ENCODE data around the gene CPEB4.

Gene CPEB4

DNA sequence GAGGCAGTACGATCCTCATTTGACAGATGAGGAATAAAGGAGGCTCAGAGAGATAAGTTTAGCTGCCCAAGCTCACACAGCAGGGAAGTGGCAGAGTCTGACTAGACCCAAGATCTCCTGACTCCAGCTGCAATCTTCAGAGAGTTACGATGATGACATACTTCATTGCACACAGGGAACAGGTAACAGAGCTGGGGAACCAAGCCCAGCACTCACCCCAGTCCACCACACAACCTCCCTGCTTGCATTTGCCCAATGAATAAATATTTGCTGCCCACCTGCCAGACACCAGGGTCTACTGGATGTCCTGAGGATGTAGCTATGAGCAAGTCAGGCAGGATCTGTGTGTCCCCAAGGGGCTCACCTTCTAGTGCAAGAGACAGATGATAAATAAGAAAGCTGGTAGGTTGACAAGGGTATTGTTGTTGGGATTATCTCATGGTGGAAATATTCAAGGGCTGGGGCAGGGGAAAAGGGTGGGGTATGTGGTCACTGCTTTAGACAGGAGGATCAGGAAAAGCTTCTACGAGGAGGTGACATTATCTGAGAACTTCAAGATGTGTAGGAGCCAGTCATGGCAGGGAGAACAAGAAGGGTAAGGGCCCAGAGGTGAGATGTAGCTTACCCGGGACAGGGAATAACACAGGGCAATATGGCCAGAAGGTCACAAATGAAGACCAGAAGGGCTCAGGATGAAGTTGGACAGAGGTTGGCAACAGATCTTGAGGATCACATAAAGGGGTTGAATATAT is 28.6 kb upstream of the CPEB4 start:
- DNase-seq = no peak

DNA sequence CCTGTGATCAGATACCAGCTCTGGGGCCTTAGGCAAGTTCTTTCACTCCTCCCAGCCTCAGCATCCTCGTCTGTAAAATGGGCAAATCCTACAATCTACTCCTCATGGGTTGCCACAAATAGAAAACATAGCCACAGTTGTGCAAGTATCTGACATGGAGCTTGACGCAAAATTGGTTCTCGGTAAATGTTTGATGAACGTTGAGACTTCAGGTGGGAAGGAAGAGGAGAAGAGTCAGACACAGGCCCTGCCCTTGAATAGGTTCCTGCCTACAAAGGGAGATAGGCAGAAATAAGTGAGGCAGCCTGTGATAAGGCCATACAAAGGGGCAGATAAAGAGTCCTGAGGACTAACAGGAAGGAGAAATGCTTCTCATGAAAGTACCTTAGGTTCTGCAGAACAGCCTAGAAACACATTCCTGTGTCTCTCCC is 26.1 kb upstream of the CPEB4 start:
- no peak for DNase-seq

DNA sequence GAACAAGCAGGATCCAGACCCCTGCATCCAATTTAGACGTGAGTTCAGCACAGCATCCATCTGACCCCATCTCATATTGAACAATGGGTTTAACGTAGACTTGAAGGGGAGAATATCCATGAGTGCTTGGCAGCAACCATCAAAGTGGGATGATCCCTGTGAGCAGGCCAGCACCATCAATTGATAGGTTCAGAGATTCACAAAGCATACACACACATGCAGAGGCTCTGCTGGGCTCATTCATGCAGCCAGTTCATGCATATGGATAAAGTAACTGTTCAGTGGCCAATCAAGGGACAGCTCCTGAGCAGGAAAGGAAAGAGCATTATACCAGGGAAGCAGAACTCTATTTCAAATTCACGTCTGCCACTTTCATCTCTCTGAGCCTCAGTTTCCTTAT is 24.8 kb upstream of the CPEB4 start:
- DNase-seq = no peak

DNA sequence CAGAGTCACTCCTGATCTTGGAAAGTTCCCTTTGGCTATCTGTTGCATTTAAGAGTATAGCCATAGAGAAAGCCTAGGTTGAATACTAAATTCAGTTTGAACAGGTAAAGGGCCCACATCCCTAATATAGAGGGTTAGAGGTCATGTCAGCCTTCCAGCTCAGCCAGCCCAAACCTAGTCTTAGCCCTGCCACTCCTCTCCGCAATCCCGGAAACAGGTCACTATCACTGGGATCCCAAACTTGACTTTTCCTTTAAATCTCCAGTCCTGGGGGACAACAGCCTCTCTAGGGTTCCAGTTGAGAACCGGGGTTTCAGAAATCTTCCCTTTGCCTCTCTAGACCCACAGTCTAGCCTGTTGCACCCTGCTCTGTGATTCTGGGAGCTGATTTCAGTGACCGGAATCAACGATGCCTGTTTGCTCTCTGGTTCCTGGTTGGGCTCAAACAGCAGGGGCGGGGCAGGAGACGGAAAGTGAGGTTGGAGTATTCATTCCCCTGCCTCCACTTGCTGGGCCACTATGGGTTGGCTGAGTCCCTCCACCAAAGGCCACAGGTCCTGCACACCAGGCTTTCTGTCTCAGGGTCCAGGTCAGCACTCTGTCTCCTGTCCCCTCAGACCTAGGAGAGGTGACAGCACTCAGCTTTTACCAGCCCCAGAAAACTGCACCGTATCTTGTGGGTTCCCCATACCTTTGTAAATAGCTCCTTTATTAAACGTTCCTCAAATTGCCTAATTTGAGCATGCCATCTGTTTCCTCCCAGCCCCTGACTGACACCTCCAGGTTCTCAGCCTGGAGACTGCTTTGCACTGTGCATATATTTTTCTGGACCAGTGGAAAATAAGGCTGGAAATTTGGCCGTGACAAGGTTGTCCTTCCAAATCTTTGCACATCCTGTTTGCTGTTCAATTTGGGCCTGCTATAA is 23.8 kb upstream of the CPEB4 start:
- no peak for DNase-seq

DNA sequence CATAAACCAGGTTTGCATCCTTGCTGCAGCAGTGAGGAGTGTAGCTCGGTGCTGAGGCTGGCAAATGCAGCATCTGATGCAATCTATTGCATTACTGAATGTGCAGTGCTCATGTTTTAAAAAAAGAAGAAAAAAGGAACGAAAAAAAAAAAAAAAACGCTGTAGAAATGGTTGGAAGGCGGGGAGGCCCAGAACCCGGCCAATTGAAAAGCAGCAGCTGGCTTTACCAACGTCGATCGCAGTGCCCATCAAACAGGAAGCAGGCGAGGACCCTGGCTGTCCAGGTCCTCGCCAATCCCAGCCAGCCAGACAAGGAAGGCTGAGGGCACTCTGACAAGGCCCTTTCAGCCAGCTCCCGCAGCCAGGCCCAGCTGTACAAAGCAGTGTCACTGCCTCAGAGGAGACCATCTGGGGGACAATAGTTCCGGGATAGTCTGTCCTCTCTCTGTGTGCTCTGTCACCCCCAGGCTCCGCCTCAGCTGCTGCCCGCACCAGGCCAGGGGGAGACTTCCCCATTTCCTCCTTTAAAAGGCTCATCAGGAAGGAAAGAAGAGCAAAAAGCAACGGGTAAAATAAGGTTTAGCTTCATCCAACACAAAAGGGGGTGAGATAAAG is 21.8 kb upstream of the CPEB4 start:
- DNase-seq = peak; percentile 73

DNA sequence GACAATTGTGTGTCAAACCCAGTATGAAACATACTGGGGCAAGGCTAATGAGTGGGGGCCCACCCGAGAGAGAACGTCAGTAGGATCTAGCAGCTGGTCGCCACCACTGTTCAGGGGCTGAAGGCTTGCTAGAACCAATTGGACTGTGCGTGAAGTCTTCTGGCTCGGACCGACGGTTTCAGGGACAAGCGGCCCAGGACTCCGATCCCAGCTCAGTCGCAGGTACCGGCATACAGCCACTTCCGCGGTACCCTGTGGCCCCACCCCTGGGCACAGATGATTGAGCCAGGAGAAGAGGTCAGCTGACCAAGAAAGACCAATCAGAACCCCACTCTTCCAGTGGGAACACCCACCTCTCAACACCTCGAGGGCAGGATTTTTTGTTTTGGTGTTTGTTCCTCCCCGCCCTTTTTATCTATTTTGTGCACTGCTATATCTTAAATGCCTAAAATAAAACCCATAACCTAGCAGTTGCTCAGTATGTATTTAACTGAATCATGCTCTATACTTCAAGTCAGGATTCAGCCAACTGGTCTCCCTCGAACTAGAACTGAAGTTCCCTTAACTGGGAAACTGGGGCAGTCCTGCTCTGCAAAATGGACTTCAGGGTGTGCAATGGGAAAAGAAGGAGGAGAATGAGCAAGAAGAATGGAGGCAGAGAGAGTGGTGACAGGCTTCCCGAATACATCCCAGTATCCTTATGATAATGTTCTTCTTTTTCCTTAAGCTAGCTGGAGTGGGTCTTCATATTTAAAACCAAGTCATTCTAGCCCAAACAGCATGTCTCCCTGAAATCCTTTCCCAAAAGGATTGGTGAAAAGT is 21.1 kb upstream of the CPEB4 start:
- DNase-seq = no peak

- DNase-seq = peak; percentile 62
Measured at GRCh38 chr5:173868096-173868880, 19.9 kb upstream of the CPEB4 start.

- no peak for DNase-seq
Measured at GRCh38 chr5:173869316-173869715, 18.8 kb upstream of the CPEB4 start.

GRCh38 chr5:173872957-173873305 is 15.2 kb upstream of the CPEB4 start:
- DNase-seq = no peak

GRCh38 chr5:173873306-173873922 is 14.7 kb upstream of the CPEB4 start:
- peak; percentile 46 for DNase-seq

DNA sequence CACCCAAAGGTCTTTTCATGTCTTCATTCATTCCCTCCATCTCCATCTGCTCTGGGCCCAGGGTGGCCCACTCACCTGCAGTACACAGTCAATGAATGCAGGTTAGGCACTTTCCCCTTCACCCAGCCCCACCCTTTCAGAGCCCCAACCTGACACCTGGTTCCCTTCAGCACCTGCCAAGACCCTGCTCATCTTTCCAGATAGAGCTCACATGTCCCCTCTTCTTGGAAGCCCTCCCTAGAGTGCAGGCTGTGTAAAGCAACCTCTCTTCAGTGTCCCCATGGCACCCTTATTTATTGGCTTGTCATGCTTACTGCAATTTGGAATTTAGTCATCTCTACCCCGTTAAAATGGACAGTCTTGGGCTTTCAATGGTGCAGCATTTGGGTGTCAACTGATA is 13.0 kb upstream of the CPEB4 start:
- no peak for DNase-seq

DNA sequence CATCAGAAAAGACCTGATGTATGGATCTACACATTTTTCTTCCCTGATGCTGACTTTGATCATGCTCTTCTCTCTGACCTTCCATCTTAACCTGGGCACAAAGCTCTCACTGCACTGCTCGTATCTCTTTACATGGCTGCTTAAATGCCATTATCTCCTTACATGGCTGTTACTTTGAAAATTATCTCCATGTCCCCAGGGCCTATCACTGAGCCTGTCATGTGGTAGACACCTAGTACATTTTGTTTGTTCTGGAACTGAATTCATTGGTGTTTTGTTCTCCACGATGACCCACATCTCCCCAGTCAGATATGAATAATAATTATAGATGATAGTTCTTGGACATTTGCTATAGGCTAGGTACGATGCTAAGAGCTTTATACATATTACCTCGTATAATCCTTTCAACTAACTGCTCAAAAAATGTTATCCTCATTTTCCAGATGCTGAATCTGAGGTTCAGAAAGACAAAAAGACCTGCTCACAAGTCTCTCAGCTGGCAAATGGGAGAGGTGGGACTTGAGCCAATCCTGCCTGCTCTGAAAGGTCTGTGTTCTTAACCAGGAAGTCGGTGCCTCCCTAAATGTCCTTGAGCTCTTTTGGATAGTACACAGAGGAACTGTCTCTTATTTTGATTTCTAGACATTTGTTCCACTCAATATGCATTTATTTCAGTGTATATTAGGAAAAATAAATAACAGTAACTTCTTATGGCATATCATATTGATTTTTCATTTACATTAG is 9.8 kb upstream of the CPEB4 start:
- no peak for DNase-seq

GRCh38 chr5:173880306-173880985 is 7.7 kb upstream of the CPEB4 start:
- DNase-seq = no peak

DNA sequence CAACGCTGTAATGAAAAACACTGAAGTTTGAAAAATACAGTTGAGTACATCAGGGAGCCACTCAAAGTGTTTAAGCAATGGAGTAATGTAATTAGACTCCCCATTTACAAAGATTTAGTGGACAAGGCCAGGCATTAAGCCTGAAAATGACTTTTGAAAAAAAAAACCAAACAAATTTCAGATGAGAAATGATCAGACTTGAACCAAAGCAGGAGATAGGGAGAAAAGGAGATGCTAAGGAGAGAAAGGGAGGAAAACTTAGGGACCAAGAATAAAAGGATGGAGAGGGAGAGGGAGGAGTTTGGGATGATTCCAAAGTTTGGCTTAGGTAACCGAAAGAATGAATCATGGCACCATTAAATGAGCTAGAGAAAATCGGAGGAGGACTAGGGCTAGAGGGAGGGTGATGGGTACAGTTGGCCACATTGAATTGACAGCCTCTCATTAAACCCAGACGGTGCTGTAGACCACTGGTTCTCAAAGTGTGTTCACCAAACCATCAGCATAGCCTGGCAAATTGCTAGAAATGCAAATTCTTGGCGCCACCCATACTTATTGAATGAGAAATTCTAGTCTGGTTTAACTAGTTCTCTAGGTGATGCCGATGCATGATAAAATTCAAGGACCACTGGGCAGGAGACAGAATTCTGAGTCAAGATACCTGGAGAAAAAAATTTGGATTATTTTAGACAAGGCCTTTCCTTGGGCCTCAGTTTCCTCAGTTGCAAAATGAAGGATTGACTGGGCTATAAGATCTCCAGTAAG is 6.2 kb upstream of the CPEB4 start:
- DNase-seq = no peak

- DNase-seq = no peak
Measured at GRCh38 chr5:173882632-173883031, 5.5 kb upstream of the CPEB4 start.

- DNase-seq = no peak
Measured at GRCh38 chr5:173883347-173883924, 4.7 kb upstream of the CPEB4 start.

GRCh38 chr5:173884402-173885053 is 3.6 kb upstream of the CPEB4 start:
- DNase-seq = no peak

DNA sequence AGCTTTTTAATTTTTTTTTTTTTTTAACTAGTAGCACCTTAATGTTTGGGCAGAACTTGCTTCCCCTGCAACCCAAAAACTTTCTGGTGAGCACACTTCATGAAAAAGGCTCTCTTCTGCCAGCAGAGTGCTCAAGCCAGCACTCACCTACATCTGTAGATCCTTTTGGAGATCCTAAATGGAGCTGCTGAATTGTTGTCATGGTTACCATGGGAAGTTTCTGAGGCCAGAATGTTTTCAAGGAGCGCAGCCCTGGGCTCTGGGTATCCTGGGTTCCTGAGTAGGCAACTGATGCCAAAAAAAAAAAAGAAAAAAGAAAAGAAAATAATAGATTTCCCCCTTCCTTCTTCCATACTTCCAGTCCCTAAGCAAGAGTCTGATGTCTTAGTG is 3.1 kb upstream of the CPEB4 start:
- DNase-seq = no peak
